ENCODE data around the gene QSER1. TPM values are rescaled to one million over a fixed set of nuclear protein-coding genes. Genes with fewer than 3 reads are reported as not detected.

Gene QSER1
- total and polyA plus RNA-seq, 7 donors = 1.2 to 41.0 (median 24.6) TPM

DNA sequence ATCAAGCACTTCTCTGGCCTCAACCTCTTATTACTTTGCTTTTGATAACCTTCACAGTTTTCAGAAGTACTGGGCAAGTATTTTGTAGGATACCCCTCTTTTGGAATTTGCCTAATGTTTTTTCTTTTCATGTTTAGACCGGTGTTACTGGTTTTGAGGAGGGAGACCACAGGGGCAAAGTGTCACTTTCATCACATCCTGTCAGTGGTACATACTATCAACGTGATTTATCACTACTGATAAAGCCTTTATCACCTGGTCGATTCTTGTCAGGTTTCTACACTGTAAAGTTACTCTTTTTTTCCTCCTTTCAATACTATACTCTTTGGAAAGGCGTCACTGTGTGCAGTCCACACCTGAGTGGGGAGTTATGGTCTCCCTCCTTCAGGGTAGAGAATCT lies 26.7 kb downstream of the QSER1 start:
- H3K27ac ChIP-seq = no peak overlapping the region
- H3K9me3 ChIP-seq = no peaks in the 10 kb centered on the region
- H3K27me3 ChIP-seq = no peaks in the 10 kb centered on the region
- WGBS, 2 donors = 23 to 51% methylated on average over 4 of the region's 4 CpGs
- no peak for DNase-seq
- no peaks in the 10 kb centered on the region for H3K4me1 ChIP-seq
- TF ChIP-seq, protein P1, sequence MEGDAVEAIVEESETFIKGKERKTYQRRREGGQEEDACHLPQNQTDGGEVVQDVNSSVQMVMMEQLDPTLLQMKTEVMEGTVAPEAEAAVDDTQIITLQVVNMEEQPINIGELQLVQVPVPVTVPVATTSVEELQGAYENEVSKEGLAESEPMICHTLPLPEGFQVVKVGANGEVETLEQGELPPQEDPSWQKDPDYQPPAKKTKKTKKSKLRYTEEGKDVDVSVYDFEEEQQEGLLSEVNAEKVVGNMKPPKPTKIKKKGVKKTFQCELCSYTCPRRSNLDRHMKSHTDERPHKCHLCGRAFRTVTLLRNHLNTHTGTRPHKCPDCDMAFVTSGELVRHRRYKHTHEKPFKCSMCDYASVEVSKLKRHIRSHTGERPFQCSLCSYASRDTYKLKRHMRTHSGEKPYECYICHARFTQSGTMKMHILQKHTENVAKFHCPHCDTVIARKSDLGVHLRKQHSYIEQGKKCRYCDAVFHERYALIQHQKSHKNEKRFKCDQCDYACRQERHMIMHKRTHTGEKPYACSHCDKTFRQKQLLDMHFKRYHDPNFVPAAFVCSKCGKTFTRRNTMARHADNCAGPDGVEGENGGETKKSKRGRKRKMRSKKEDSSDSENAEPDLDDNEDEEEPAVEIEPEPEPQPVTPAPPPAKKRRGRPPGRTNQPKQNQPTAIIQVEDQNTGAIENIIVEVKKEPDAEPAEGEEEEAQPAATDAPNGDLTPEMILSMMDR (IDR thresholded peaks at IDR 0.05) = no peak
- no peak for TF ChIP-seq POLR2AphosphoS5 (IDR thresholded peaks at IDR 0.05)
- TF ChIP-seq EP300 (IDR thresholded peaks at IDR 0.05) = no peak
- TF ChIP-seq POLR2A (IDR thresholded peaks at IDR 0.05) = no peak
- intact Hi-C loops (cut with DNase I) = no loop called here
- H3K4me3 ChIP-seq = no peak overlapping the region
- H3K36me3 ChIP-seq = no peaks in the 10 kb centered on the region

DNA sequence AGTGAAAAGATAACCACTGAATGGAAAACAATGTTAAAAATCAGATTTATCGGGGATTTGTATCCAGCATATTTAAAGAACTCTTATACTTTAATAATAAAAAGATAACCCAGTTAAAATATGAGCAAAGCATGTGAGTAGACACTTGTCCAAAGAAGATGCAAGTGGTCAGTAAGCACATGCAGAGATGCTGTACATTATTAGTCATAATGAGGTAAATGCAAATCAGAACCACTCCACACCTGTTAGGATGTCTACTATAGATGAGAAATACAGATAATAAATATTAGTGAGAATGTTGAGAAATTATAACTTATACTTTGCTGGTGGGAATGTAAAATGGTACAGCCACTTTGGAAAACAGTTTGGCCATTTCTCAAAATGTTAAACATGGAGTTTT lies 28.0 kb downstream of the QSER1 start:
- no peak for DNase-seq
- 99% methylated on average over 1 of the region's 1 CpG for WGBS, 2 donors
- no peaks in the 10 kb centered on the region for H3K27me3 ChIP-seq
- H3K4me3 ChIP-seq = no peak overlapping the region
- H3K36me3 ChIP-seq = no peaks in the 10 kb centered on the region
- TF ChIP-seq EP300 (IDR thresholded peaks at IDR 0.05) (no peak), POLR2AphosphoS5 (IDR thresholded peaks at IDR 0.05) (no peak), POLR2A (IDR thresholded peaks at IDR 0.05) (no peak)
- TF ChIP-seq, protein P1 (IDR thresholded peaks at IDR 0.05) = no peak
- no peaks in the 10 kb centered on the region for H3K9me3 ChIP-seq
- H3K27ac ChIP-seq = no peak overlapping the region
- intact Hi-C loops (cut with DNase I) = no loop called here
- H3K4me1 ChIP-seq = no peaks in the 10 kb centered on the region

DNA sequence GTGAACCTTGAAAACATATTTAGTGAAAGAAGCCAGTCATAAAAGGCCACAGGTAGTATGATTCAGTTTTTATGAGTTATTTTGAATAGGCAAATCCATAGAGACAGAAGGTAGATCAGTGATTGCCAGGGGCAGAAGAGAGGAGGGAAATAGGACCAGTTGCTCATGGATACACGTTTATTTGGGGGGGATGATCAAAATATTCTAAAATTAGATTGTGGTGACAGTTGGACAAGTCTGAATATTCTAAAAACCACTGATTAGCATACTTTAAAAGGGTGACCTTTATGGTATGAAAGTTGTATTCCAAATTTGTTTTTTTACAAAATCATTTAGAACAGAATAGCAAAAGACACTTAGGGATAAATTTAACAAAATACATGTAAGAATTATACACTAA lies 28.6 kb downstream of the QSER1 start:
- H3K4me1 ChIP-seq = no peaks in the 10 kb centered on the region
- H3K36me3 ChIP-seq = no peaks in the 10 kb centered on the region
- H3K27ac ChIP-seq = no peak overlapping the region
- no peaks in the 10 kb centered on the region for H3K27me3 ChIP-seq
- intact Hi-C loops (cut with DNase I) = no loop called here
- TF ChIP-seq, protein P1 (IDR thresholded peaks at IDR 0.05) = no peak
- TF ChIP-seq POLR2AphosphoS5 (IDR thresholded peaks at IDR 0.05) (no peak), POLR2A (IDR thresholded peaks at IDR 0.05) (no peak)
- H3K9me3 ChIP-seq = no peaks in the 10 kb centered on the region
- no peak for DNase-seq
- 59% methylated on average over 1 of the region's 1 CpG for WGBS, 2 donors
- H3K4me3 ChIP-seq = no peak overlapping the region

DNA sequence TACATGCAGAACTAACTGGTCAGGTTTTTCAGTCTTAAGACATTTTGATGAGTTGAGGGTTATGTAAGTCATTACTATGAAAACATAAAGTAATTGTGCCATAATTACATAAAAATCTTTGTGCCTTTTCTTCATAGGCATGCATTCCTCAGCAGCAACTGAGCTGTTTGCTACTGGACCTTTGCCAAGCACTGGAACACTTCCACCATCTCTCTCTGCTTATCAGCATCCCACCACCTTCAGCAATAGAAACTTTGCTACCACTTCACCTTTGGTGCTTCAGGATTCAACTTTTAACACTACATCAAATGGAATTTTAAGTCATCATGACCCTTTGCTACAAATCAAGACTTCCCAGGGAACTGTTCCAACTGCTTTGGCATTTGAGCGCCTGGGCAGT lies 39.0 kb downstream of the QSER1 start:
- peaks cover 0 to 43% (median 11%) of the 10 kb centered on the region in 4 donors for H3K36me3 ChIP-seq
- DNase-seq = no peak
- intact Hi-C loops (cut with DNase I) = no loop called here
- no peak overlapping the region for H3K27ac ChIP-seq
- H3K27me3 ChIP-seq = no peaks in the 10 kb centered on the region
- H3K9me3 ChIP-seq = no peaks in the 10 kb centered on the region
- H3K4me1 ChIP-seq = no peaks in the 10 kb centered on the region
- no peak overlapping the region for H3K4me3 ChIP-seq
- 98 to 100% methylated on average over 1 of the region's 1 CpG for WGBS, 2 donors
- TF ChIP-seq POLR2AphosphoS5 (IDR thresholded peaks at IDR 0.05) (no peak), POLR2A (IDR thresholded peaks at IDR 0.05) (no peak), EP300 (IDR thresholded peaks at IDR 0.05) (no peak)
- TF ChIP-seq, protein P1 (IDR thresholded peaks at IDR 0.05) = no peak

GRCh38 chr11:32932196-32932595 lies 39.6 kb downstream of the QSER1 start:
- 97 to 98% methylated on average over 3 of the region's 3 CpGs for WGBS, 2 donors
- Histone ChIP-seq H3K4me1 (no peaks in the 10 kb centered on the region), H3K4me3 (no peak overlapping the region), H3K9me3 (no peaks in the 10 kb centered on the region), H3K36me3 (peaks cover 0 to 43% (median 11%) of the 10 kb centered on the region in 4 donors), H3K27me3 (no peaks in the 10 kb centered on the region), H3K27ac (no peak overlapping the region)
- intact Hi-C loops (cut with DNase I) = no loop called here
- DNase-seq = no peak
- TF ChIP-seq EP300 (IDR thresholded peaks at IDR 0.05) = no peak
- TF ChIP-seq POLR2AphosphoS5 (IDR thresholded peaks at IDR 0.05) = no peak
- TF ChIP-seq POLR2A (IDR thresholded peaks at IDR 0.05) = no peak
- TF ChIP-seq, protein P1 (IDR thresholded peaks at IDR 0.05) = no peak

Data from sigmoid colon (tissue), 7 donors.